ACC112 (cell line): Measurements from ENCODE around the gene EPHX1.
"Not testable (repeated sequence)": the region's sequence is repeated elsewhere in the genome, so short reads cannot be mapped to it uniquely, and the experiment has no call there.

ENCODE experiments used
- H2AFZ ChIP-seq: fragments of 200-600 bp; sonication (generic); one replicate; pipeline ENCODE4 v1.6.0; 2017; ENCODE audit warnings: antibody characterized with exemption, low read length; ENCODE audit not compliant: unreplicated experiment
- H3K27ac ChIP-seq: fragments of 200-600 bp; sonication (generic); 2 replicates; pipeline ENCODE4 v1.5.1; 2014; ENCODE audit warnings: low read depth, mild to moderate bottlenecking, antibody characterized with exemption, low read length, moderate library complexity
- H3K27me3 ChIP-seq: fragments of 200-600 bp; sonication (generic); 2 replicates; pipeline ENCODE4 v1.6.1; 2014; ENCODE audit warnings: mild to moderate bottlenecking, antibody characterized with exemption, low read length, moderate library complexity, mixed read lengths; ENCODE audit not compliant: insufficient read depth
- H3K36me3 ChIP-seq: fragments of 200-600 bp; sonication (generic); 2 replicates; pipeline ENCODE4 v1.6.1; 2016; ENCODE audit warnings: mild to moderate bottlenecking, antibody characterized with exemption, low read length, moderate library complexity, mixed read lengths; ENCODE audit not compliant: insufficient read depth
- H3K4me1 ChIP-seq: fragments of 200-600 bp; sonication (generic); one replicate; pipeline ENCODE4 v1.6.1; 2016; ENCODE audit warnings: low read length, mixed read lengths; ENCODE audit not compliant: insufficient read depth, unreplicated experiment, control insufficient read depth
- H3K4me3 ChIP-seq: fragments of 200-600 bp; sonication (generic); 2 replicates; pipeline ENCODE4 v1.5.1; 2014; ENCODE audit warnings: mild to moderate bottlenecking, low read depth, low read length
- H3K79me2 ChIP-seq: fragments of 200-600 bp; sonication (generic); one replicate; pipeline ENCODE4 v1.6.0; 2016; ENCODE audit warnings: low read length; ENCODE audit not compliant: control insufficient read depth, unreplicated experiment, insufficient read depth

Gene EPHX1

DNA sequence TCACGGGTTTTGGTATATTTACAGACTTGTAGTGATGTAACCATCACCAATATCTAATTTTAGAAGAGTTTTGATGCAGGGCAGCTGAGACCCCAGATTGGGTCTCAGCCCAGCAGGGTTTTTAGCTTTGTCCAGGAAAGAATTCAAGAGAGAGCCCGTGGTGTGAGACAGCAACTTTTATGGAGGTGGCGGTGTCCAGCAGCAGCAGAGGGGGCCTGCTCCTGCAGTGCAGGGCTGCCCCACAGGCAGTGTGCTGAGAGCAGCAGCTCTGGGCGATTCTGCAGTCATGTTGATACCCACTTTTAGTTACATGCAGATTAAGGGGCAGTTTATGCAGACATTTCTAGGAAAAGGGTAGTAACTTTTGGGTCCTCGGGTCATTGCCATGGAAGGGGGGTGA is 1.8 kb upstream of the EPHX1 start:
- Histone ChIP-seq H3K36me3 (no peaks in the 10 kb centered on the region), H2AFZ (no peak overlapping the region), H3K27ac (no peak overlapping the region), H3K79me2 (peaks cover 9% of the 10 kb centered on the region), H3K27me3 (no peaks in the 10 kb centered on the region), H3K4me3 (no peak overlapping the region), H3K4me1 (peaks cover 17% of the 10 kb centered on the region)

DNA sequence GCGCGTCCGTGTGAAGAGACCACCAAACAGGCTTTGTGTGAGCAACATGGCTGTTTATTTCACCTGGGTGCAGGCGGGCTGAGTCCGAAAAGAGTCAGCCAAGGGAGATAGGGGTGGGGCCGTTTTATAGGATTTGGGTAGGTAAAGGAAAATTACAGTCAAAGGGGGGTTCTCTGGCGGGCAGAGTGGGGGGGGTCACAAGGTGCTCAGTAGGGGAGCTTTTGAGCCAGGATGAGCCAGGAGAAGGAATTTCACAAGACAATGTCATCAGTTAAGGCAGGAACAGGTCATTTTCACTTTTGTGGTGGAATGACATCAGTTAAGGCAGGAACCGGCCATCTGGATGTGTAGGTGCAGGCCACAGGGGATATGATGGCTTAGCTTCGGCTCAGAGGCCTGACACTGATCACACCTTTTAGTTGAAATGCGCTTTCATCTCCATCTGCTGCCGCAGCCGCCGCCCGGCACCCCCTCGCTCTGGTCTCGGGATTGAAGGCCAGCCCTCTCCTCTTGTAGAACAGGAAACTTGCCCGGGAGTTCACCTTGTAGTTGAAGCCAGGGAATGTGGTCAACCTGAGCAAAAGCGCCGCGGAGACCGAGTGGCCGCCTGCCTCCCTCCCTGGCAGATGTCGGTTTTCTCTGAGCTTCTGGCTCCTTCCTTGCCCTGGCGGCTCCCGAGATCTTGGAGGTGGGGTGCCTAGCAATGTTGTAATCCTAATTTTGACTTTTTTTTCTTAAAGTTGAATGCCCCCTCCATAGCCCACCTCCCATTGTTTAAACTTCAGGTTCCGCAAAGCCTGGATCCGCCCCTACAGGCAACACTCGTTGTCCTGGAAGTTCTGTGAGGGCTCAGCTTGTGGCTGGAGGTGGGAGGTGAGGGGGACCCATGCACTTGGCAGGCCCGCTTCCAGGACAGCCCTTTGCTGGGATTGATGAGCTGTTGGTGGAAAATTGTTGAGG is 935 bp downstream of the EPHX1 start:
- not testable (repeated sequence) for H3K27ac ChIP-seq, H3K36me3 ChIP-seq, H3K27me3 ChIP-seq, H2AFZ ChIP-seq
- peaks cover 15% of the 10 kb centered on the region for H3K79me2 ChIP-seq
- H3K4me3 ChIP-seq: peak overlapping the region; percentile 81
- H3K4me1 ChIP-seq: peaks cover 35% of the 10 kb centered on the region

- peaks cover 41% of the 10 kb centered on the region for H3K4me1 ChIP-seq
- no peak overlapping the region for H2AFZ ChIP-seq
- H3K4me3 ChIP-seq: peak overlapping the region; percentile 81
- H3K27ac ChIP-seq: no peak overlapping the region
- H3K27me3 ChIP-seq: no peaks in the 10 kb centered on the region
- H3K79me2 ChIP-seq: peaks cover 16% of the 10 kb centered on the region
- no peaks in the 10 kb centered on the region for H3K36me3 ChIP-seq
These were observed 1.9 kb downstream of the EPHX1 start for GRCh38 chr1:225811622-225812487.

DNA sequence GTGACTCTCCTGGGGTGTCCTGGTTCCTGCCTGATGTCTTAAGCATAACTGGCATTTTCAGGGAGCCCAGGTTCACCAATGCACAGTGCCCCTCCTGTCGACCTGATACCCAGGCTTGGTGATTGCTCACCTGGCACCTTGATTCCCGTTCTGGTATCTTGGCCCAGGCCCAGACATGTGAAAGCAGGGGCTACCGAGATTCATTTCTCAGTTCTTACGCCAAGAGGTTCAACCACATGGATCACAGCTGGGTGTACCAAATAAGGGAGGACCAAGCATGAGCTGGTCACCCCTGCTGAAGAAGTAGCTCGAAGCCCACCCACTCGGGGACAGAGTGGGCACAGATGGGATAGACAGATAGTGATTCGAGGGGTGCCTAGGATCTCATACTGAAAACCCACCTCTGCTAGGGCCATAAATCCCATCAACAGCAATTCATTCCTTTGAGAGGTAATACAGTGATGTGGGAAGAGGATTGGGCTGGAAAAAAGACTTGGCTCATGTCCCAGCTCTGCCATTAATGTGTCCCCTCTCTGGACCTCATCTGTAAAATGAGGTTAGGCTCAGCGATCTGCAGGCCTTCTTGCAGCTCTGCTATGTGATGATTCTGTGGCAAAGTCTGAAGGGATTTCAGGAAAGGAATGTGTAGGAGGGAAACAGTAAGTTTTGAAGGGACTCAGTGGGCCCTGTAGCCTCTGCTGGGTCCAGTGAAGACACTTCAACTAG is 2.7 kb downstream of the EPHX1 start:
- H3K4me1 ChIP-seq: peaks cover 48% of the 10 kb centered on the region
- H2AFZ ChIP-seq: no peak overlapping the region
- H3K27me3 ChIP-seq: no peaks in the 10 kb centered on the region
- H3K36me3 ChIP-seq: no peaks in the 10 kb centered on the region
- H3K4me3 ChIP-seq: no peak overlapping the region
- peak overlapping the region; percentile 38 for H3K27ac ChIP-seq
- peaks cover 19% of the 10 kb centered on the region for H3K79me2 ChIP-seq

GRCh38 chr1:225813214-225813964 is 3.5 kb downstream of the EPHX1 start:
- H3K36me3 ChIP-seq: no peaks in the 10 kb centered on the region
- H3K4me3 ChIP-seq: 0 out of 2 replicates have a peak overlapping the region, but pooled peaks have one; percentile 19
- peak overlapping the region; percentile 38 for H3K27ac ChIP-seq
- no peaks in the 10 kb centered on the region for H3K27me3 ChIP-seq
- peaks cover 56% of the 10 kb centered on the region for H3K4me1 ChIP-seq
- no peak overlapping the region for H2AFZ ChIP-seq
- peaks cover 26% of the 10 kb centered on the region for H3K79me2 ChIP-seq

GRCh38 chr1:225814381-225814780 is 4.5 kb downstream of the EPHX1 start:
- no peaks in the 10 kb centered on the region for H3K36me3 ChIP-seq
- peak overlapping the region; percentile 38 for H3K27ac ChIP-seq
- no peak overlapping the region for H2AFZ ChIP-seq
- H3K4me1 ChIP-seq: peaks cover 58% of the 10 kb centered on the region
- H3K27me3 ChIP-seq: no peaks in the 10 kb centered on the region
- H3K79me2 ChIP-seq: peaks cover 28% of the 10 kb centered on the region
- no peak overlapping the region for H3K4me3 ChIP-seq

- H3K27ac ChIP-seq, H2AFZ ChIP-seq, H3K4me3 ChIP-seq, H3K36me3 ChIP-seq, H3K27me3 ChIP-seq: not testable (repeated sequence)
- H3K79me2 ChIP-seq: peaks cover 28% of the 10 kb centered on the region
- peaks cover 58% of the 10 kb centered on the region for H3K4me1 ChIP-seq
These were observed 5.2 kb downstream of the EPHX1 start for GRCh38 chr1:225815090-225815489.

GRCh38 chr1:225815526-225816178 is 5.7 kb downstream of the EPHX1 start:
- Histone ChIP-seq H3K27ac (no peak overlapping the region), H3K4me1 (peaks cover 58% of the 10 kb centered on the region)

GRCh38 chr1:225816643-225817538 is 7.0 kb downstream of the EPHX1 start:
- Histone ChIP-seq H3K4me3 (peak overlapping the region; percentile 6; the same call in 1 of the 2 replicates), H2AFZ (peak overlapping the region; percentile 39), H3K79me2 (peaks cover 20% of the 10 kb centered on the region), H3K36me3 (no peaks in the 10 kb centered on the region), H3K27me3 (no peaks in the 10 kb centered on the region), H3K4me1 (peaks cover 49% of the 10 kb centered on the region), H3K27ac (peak overlapping the region; percentile 87)

More at GRCh38 chr1:225815526-225816178, 5.7 kb downstream of the EPHX1 start:
- H3K27me3 ChIP-seq: no peaks in the 10 kb centered on the region
- no peak overlapping the region for H3K4me3 ChIP-seq
- H2AFZ ChIP-seq: no peak overlapping the region
- H3K79me2 ChIP-seq: peaks cover 28% of the 10 kb centered on the region
- no peaks in the 10 kb centered on the region for H3K36me3 ChIP-seq
